ENCODE data around the gene ITGB8. TPM values are rescaled to one million over a fixed set of nuclear protein-coding genes. Genes with fewer than 3 reads are reported as not detected.

Gene ITGB8
- total and polyA plus RNA-seq, 2 experiments from 2014 or later = 0.71 to 3.0 TPM

DNA sequence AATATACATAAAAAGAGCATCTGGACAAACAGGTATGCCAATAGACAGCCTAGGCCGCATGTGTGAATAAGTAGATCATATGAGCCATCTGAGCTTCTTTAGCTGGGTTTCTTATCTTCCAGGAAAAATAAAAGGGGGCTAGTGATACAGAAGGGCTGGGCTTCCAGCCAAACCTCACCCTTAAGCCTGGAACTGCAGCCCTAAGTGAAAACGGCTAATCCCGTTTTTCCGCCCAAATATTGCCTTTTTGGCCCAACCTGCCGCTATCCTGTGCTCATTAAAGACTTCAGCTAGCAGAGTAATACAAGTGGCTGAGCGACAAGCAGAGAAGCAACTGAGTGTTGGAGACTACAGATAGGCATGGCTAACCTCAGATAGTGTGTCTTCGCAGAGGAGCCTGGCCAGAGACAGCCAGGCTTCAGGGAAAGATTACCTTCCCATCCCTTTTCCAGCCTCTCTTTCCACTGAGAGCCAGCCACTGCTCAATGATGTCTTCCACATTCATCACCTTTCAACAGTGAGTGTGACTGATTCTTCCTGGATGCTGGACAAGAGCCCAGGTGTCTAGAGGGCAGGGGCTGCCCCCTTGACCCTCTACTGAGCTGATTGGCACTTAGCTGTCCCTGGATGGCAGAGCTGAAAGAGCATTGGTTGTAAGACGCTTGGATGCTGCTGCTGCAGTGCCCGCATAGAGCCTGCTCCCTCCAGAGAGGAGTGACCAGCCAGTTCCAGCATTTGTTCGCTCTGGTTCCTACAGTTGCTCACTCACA is 108.9 kb downstream of the ITGB8 start:
- H2AFZ ChIP-seq = peak overlapping the region; percentile 64
- H3K79me2 ChIP-seq (replicated peaks; ENCODE audit: insufficient read depth) = no peaks in the 10 kb centered on the region
- DNase-seq (ENCODE audit: low spot score) (no peak), ATAC-seq (peak; percentile 28; the same call in 2 of the 3 replicates)
- H3K27me3 Mint-ChIP-seq (ENCODE audit: insufficient read depth, low read depth, poor library complexity) = peaks cover 1% of the 10 kb centered on the region
- H3K36me3 Mint-ChIP-seq (ENCODE audit: low read depth) = no peaks in the 10 kb centered on the region
- no peaks in the 10 kb centered on the region for H3F3A ChIP-seq (replicated peaks; ENCODE audit: low read depth)
- H3K9me3 Mint-ChIP-seq = no peaks in the 10 kb centered on the region; the same call in 2 of the 3 replicates
- H3K4me1 ChIP-seq (ENCODE audit: insufficient read depth) = no peaks in the 10 kb centered on the region
- no peaks in the 10 kb centered on the region for H3K36me3 ChIP-seq (ENCODE audit: insufficient read depth)
- TF ChIP-seq ZNF114 (CRISPR knock-in tag; IDR thresholded peaks at IDR 0.05) = no peak
- TF ChIP-seq, protein P1, sequence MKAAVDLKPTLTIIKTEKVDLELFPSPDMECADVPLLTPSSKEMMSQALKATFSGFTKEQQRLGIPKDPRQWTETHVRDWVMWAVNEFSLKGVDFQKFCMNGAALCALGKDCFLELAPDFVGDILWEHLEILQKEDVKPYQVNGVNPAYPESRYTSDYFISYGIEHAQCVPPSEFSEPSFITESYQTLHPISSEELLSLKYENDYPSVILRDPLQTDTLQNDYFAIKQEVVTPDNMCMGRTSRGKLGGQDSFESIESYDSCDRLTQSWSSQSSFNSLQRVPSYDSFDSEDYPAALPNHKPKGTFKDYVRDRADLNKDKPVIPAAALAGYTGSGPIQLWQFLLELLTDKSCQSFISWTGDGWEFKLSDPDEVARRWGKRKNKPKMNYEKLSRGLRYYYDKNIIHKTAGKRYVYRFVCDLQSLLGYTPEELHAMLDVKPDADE (IDR thresholded peaks at IDR 0.05) = no peak
- no peak for TF ChIP-seq NANOG (IDR thresholded peaks at IDR 0.05; ENCODE audit: borderline replicate concordance)
- no peak for TF ChIP-seq STAT1 (IDR thresholded peaks at IDR 0.05; ENCODE audit: unreplicated experiment)
- no peak for TF ChIP-seq ZNF462 (CRISPR knock-in tag; IDR thresholded peaks at IDR 0.05)
- TF ChIP-seq JUNB (IDR thresholded peaks at IDR 0.05; ENCODE audit: unreplicated experiment) = no peak
- TF ChIP-seq EZH2phosphoT487 (IDR thresholded peaks at IDR 0.05; ENCODE audit: unreplicated experiment) = no peak
- TF ChIP-seq POLR2AphosphoS5 (IDR thresholded peaks at IDR 0.05; ENCODE audit: low read depth) = no peak
- TF ChIP-seq REST (IDR thresholded peaks at IDR 0.05; ENCODE audit: unreplicated experiment) = no peak
- TF ChIP-seq, protein P2, sequence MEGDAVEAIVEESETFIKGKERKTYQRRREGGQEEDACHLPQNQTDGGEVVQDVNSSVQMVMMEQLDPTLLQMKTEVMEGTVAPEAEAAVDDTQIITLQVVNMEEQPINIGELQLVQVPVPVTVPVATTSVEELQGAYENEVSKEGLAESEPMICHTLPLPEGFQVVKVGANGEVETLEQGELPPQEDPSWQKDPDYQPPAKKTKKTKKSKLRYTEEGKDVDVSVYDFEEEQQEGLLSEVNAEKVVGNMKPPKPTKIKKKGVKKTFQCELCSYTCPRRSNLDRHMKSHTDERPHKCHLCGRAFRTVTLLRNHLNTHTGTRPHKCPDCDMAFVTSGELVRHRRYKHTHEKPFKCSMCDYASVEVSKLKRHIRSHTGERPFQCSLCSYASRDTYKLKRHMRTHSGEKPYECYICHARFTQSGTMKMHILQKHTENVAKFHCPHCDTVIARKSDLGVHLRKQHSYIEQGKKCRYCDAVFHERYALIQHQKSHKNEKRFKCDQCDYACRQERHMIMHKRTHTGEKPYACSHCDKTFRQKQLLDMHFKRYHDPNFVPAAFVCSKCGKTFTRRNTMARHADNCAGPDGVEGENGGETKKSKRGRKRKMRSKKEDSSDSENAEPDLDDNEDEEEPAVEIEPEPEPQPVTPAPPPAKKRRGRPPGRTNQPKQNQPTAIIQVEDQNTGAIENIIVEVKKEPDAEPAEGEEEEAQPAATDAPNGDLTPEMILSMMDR (conservative IDR thresholded peaks at IDR 0.05; ENCODE audit: low read depth in 2 of 2) = no peak
- TF ChIP-seq CREB1 (CRISPR knock-in tag; IDR thresholded peaks at IDR 0.05; ENCODE audit: low read depth) = no peak
- TF ChIP-seq EZH2 (IDR thresholded peaks at IDR 0.05; ENCODE audit: low read depth, unreplicated experiment) = no peak
- no peaks in the 10 kb centered on the region for H4K20me1 ChIP-seq (replicated peaks; ENCODE audit: insufficient read depth)
- H3K4me1 Mint-ChIP-seq = peaks cover 12% of the 10 kb centered on the region; the same call in 1 of the 3 replicates
- no peak overlapping the region for H3K4me3 ChIP-seq
- H3K9me2 ChIP-seq (ENCODE audit: insufficient read depth) = no peaks in the 10 kb centered on the region
- no peak overlapping the region for H3K4me2 ChIP-seq
- H3K27me3 ChIP-seq (ENCODE audit: insufficient read depth) = no peaks in the 10 kb centered on the region
- no peak overlapping the region for H3K27ac Mint-ChIP-seq
- H3K4me3 Mint-ChIP-seq = no peak overlapping the region
- no peak overlapping the region for H3K27ac ChIP-seq (ENCODE audit: low read depth)

All from GM23338 (cell line).